CD4-positive, alpha-beta T cell treated with Interleukin-10 for 1 hour (primary cell): Measurements from ENCODE around the gene TTPAL.
A peak's percentile ranks its signal among the peaks of the same experiment; 100 is the strongest.

Source experiments
- DNase-seq: peaks from one replicate; pipeline ENCODE4 v3.0.0-alpha.2; 2020

TTPAL gene

DNA sequence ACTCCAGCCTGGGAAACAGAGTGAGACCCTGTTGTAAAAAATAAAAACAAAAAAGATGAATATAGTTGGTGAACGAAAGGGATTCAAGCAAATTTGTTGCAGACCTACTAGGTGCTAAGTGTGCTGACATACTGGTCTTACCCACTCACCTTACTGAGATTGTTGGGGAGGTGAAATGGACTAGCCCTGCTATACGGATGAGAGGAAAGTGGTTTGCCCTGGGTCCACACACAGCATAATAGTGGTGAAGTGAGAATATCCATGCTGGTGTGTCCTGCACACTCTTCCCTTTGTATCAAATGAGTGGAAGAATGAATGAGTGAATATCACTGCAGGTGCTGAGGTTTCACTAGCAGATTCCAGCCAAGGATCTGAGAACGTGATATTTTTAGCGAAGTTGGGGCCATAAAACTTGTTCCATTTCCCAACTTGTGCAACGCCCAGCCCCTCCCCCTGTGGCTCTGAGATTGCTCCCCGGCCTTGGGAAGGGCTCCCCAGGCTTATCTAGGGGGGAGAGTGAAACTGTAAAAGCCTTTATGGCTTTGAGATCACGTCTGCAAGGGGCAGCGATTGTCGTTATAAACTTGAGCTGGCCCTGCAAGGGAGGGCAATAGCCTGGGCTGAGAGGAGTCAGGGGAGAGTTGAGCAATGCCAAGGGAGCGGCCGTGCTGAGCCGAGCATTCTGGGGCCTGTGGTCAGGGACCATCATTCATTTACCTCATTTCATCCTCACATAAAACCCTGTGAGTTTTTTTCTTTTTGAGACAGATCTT is 33.2 kb upstream of the TTPAL start:
- no peak for DNase-seq

DNA sequence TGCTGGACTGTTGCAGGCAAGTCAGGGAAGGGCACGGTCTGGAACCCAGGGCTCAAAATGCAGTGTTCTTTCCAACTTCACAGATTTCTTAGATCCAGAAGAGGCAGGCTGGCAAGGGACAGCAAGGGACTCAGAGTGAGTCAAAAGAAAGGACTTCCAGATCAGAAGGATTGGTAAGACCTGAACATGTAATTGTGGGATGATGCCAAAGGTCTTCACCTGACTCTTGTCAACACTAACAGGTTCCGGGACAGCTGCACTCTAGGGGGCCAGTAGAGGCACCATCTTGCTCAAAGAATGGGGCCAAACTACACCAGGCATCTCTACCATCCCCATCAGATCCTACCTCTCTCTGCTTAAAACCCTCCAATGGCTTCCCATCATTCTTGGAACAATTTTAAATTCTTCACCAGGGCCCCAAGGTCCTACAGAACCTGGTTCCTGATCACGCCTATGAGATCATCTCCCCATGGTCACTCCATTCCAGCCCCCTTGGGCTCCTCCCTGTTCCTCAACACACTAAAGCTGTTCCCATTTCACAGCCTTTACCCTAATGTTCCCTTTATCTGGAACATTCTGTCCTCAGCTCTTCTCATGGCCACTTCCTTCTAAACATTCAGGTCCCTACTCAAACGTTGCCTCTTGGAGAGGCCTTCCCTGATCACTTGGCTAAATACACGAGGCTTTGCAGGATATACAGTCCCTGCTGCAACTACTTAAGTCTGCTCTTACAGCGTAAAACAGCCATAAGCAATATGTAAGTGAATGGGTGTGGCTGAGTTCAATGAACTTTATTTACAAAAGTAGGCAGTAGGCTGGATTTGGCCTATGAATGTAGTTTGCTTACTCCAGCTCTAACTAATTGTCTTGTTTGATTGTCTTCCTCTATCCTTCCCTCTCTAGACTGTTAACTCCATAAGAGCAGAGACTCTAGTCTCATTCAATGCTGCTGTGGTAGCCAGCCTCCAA is 29.6 kb upstream of the TTPAL start:
- no peak for DNase-seq

DNA sequence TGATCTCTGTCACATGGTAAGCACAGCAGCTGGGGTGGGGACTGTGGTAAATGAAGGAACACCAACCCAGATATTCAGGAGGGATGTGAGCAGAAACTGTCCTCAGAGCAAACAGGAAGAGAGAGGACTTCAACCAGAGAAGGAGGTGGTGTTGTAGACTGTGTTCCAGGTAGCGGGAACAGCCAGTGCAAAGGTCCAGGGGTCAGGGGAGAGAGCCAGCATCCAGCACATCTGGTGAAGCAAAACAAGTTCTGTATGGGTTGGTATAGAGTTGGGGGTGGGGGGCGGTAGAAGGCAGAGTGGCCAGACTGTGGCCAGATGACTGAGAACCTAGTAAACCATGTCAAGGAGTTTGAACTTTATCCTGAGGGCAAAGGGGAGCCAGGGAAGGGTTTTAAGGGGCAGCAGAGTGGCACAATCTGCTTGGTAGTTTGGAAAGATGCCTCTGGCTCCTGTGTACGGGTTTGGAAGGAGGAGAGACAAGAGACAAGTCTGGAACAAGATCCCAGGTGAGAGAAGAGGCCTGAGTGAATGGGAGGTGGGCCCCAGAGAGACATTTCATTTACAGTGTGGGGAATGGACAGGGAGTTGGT is 27.8 kb upstream of the TTPAL start:
- no peak for DNase-seq

DNA sequence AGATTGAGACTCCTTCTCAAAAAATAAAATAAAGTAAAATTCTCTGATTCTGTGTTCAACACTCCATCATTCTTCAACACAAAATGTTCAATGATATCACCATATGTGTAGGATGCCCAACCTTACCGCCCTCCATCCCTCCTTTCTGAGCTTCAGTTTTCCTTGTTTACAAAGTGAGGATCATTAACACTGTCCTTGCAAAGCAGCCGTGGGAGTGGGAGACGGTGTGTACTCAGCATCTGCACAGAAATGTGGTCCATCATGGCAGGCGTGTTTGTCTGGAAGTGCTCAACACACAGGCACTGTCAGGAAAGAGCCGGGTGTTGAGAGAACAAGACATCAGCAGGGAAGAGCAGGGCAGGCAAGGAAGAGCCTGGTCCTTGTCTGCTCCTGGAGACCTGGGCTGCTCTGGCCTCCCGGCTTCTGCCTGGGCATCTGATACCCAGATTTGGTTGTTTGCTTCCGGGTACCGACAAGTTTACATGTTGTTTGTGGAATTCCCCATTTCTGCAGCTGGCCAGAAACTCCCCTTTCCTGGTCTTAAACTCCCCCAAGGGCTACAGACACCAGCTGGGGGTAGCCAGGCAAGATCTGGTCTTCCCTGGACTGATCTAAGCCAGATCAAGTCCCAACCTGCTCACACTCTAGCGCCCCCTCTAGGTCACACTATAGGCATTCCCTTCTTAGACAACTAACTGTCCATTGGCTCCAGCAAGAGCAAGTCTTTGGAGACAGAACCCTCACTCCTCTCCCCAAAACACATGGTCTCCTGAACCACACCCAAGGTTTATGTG is 26.7 kb upstream of the TTPAL start:
- no peak for DNase-seq

DNA sequence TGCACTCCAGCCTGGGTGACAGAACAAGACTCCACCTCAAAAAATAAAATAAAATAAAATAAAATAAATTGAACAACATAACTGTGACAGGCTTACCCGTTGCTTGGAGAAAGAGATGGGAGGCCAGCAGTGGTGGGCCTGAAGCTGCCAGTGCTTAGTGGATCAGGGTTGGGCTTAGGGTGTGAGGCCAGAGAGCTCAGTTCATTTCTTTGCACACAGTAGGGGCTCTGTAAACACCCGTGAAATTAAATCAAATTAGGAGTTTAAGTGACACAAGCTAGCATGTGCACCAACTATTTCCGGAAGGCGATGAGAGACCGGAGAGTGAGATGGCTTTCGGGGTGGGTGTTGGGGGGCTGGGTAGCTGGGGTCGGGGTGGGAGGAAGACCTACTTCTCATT is 25.8 kb upstream of the TTPAL start:
- no peak for DNase-seq

DNA sequence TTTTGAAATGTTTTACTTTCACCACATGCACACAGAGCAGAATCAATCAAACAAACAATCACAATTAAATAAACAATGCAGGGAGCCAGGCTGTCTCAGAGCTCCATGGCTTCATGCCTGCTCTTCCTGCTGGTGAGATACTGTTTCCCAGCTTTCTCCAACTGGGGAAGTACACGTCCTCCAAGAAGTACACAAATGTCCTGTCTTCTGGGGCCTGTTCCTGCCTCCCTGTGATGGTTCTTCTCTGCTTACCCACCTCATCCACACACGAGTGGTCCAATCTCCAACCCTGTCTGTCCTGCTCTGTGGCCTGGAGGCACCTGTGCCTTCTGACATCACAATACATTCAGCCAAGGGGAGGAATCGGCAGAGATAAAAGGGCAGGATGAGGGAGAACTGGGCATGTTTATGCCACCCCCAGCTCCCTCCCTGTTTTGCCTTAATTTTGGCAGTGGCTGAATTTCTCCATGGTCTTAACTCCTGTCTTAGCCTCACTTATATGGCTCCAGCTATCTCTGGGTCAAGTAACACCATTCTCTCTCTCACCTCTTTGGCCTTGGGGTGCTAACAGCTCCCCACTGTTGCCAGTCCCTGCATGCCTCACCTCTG is 25.3 kb upstream of the TTPAL start:
- no peak for DNase-seq

DNA sequence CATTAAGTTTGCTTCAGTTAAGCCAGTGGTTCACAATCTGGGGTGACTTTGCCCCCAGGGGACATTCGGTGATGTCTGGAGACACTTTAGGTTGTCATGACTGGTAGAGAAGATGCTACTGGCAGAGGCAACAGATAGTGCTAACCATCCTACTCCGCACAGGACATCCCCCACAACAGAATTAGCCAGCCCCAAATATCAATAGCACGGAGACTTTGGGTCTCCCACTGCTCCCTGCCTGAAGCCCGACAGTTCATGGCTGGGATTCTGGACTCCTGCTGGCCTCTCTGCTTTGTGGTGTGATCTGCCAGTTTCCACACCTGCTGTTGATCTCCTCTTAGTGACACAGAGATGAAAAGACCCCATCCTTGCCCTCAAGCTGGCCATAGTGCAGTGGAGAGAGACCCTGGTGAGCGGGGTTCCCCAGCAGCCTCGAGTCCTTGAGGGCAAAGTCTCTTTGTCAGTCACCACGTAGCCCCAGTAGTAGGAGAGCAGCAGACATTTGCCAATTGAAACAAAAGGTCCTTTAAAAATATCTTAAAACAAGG is 24.7 kb upstream of the TTPAL start:
- no peak for DNase-seq

DNA sequence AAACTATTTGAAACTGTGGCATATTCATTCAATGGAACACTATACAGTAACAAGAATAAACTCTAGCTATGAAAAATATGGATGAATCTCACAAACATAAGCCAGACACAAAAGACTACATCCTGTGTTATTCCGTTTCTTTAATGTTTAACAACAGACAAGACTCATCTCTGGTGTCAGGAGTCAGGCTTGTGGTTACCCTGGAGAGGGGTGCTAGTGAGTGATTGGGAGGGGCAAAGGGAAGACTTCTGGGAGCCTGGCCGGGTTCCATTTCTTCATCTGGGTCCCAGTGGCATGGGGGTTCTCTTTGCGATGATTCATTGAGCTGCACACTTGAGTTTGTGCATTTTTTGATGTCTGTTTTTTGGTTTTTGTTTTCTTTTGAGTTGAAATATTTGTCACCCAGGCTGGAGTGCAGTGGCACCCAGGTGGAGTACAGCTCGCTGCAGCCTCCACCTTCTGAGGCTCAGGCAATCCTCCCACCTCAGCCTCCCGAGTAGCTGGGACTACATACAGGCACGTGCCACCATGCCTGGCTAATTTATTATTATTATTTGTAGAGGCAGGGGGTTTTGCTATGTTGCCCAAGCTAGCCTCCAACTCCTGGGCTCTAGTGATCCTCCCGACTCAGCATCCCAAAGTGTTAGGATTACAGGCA is 21.2 kb upstream of the TTPAL start:
- no peak for DNase-seq

DNA sequence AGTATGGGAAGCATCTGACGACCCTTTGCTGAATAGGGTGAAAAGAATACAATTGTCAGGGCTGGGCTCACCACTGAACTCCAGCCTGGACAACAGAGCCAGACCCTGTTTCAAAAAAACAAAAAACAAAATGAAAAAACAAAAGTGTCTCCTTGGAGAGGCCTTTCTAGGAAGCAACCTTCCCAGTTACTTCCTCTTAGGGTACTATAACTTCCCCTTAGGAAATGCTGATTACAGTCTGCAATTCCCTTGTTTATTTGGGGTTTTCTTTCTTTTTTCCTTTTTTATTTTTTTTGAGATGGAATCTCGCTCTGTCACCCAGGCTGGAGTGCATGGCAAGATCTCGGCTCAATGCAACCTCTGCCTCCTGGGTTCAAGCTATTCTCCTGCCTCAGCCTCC is 20.5 kb upstream of the TTPAL start:
- no peak for DNase-seq

DNA sequence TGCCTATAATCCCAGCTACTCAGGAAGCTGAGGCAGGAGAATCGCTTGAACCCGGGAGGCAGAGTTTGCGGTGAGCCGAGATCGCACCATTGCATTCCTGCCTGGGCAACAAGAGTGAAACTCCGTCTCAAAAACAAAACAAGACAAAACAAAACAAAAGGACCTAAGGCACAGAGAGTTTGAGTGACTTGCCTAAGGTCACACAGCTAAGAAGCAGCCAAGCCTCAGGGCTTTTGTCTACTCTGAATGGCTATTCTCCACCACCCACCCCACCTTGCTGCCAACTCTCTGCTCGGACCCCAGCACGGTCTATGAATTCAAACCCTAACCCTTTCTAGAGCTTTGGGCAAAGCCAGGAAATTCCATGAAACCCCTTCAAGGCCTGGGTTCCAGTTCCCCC is 19.1 kb upstream of the TTPAL start:
- DNase-seq, result no peak

DNA sequence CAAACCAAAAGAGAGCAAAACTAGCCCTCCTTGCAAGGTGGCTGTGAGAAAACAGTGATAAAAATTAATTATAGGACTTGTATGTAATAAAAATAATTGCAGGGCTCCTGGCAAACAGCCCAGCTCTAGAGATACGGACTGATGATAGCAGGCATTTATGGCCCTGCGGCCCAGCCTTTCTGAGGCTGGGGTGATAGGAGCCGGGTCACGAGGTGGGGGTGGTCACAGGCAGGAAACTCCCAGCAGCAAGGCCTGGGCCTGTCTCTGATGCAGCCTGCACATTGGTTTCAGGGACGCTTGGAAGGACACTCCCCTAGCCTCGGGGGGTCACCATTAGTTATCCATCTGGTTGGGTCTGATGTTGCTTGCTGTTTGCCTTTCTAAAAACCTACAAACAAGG is 18.7 kb upstream of the TTPAL start:
- DNase-seq, result no peak

DNA sequence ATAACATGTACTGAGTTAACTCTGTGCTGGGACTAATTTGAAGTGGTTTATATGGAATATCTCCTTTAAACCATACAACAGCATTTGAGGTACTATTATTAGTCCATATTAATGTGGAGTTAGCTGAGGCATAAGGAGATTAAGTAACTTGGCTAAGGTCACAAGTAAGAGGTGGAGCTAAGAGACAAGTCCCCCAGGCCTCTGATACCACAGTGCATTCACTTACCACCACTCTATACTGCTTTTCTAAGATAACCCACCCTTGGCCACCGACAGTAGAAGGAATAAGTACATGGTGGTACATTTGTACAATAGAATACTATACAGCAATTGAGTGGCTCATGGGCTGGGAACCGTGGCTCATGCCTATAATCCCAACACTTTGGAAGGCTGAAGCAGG is 16.4 kb upstream of the TTPAL start:
- no peak for DNase-seq

DNA sequence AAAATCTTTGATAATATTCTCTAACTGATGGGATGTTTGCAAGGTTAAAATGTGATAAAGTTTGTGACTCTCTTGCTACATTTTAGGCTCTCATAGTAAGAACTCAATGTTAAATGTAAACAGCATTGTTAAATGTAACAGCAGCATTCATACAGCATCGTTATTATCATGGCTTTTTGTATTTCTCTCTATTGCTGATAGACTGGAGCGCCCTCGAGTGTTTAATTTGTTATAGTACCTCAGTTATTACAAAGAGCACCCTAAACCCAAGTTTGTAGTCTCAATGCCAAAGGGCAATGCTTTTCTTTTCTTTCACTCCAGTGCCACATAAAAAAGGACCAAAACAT is 14.9 kb upstream of the TTPAL start:
- peak; percentile 34 for DNase-seq

DNA sequence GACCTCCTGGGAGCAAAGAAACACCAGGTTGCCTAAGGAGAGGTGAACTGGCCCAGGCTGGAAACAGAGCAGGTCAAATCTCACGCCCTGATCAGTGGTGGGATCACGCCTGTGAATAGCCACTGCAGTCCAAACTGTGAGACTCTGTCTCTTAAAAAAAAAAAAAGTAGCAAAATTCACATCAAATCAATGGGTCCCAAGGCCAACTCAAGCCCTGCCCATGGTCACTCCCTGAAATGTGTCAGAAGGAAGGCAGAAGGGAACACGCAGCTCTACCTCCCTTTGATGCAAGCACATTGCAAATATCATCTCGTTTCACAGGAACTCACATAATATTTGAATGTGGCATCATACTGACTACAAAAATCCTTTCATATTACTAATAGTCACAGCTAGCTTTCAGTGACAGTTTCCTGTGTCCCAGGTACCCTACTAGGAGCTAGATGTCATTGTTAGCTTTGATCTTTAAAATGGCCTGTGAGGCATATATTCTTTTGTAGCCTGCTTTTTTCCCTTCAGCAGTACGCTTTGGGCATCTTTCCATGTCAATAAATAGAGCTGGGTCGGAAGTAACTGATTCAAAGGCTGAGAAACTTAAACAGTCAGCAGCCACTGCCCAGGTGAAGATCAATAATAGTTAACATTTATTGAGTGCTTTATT is 14.4 kb upstream of the TTPAL start:
- no peak for DNase-seq

DNA sequence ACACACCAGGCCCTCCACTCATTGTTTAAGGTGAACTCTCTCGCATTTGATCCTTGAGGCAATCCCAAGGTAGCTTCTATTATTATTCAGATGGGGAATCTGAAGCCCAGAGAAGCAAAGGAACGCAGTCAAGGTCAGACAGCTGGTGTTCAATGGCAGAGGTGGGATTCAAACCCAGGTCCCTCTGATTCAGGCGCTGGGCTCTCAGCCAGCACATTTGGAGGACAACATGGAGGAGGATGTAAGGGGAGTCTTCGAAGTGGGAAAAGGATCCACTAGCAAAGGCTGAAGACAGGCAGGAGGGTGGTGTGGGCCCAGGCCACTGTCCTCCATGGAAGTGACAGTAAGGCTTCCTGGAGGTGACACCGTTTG is 13.9 kb upstream of the TTPAL start:
- DNase-seq, result no peak

DNA sequence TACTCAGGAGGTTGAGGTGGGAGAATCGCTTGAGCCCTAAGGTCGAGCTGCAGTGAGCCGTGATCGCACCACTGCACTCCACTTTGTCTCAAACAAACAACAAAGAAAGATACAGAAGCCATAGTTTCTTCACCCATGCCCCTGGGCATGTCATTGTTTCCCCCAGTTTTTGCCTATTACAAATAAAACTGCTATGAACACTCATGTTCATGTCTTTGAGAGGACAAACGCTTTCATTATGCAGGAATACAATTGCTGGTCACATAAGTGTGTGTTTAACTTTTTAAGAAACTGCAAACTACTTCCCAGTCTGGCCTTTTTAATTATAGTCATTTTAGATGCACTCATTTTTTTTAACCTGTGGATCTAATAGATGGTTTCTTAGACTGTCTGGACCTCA is 12.2 kb upstream of the TTPAL start:
- no peak for DNase-seq

DNA sequence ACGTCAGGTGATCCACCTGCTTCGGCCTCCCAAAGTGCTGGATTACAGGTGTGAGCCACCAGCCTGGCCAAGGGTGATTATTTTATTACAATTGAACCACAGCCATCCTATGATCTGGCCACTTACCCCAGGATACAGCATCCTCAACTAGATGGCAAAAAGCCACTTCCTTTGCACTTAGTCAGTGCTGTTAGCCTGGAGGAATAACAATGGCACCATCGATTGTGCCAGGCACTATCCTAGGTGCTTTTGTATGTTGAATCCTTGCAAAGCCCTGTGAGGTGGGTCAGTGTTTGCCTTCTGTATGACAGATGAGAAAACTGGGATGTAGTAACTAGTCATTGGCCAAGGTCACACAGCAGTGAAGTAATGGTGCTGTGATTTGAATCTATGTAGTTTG is 11.2 kb upstream of the TTPAL start:
- no peak for DNase-seq

DNA sequence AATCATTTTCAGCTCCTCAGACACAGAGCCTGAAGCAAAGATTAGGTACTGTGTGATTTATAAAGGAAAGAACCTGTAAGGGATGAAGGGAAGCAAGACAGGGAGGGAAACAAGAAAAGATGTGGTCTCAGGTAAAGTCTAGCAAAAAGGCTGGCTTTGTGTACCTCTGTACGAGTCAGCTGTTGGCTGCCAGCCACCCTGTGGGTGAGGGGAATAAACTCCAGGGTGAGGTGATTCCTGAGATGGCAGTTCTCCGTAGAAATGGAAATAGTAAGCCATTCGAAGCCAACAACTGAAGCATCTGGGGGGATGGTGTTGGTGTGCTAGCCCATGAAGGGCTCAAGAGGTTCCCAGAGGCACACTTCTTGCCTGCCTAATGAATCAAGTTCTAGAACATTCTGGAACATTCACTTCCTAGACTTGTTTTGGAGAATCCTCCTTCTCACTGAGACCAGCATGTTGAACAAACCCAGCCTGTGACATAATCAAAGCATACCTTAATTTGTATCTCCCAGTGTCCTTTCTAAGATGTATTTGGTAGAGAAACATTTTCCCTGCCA is 10.6 kb upstream of the TTPAL start:
- DNase-seq, result no peak

DNA sequence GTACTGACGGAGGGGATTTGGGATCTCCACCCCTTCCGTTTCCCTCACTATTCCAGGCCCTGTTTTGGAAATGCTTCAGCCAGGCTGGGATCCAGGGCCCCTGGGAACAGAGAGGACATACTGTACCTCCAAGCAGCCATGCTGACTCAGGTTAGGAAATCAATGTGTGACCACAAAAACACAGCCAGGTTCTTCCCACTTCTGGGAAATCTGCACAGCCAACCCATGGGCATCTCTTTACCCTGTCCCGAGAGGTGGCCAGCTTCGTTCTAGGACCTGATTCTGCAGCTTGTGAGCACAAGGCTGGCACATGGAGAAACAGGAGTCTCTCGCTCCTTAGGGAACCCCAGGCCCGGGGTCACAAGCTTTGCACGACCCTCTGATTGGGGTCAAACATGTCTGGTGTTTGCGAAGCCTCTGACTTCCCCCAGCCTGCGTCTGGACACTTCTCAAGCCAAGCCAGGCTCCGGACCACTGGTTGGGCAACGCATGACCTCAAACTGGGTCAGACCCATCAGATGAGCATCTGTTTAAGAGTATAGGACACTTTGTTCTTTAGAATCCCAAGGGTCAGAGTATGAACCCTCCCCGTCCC is 8.3 kb upstream of the TTPAL start:
- DNase-seq, result no peak

DNA sequence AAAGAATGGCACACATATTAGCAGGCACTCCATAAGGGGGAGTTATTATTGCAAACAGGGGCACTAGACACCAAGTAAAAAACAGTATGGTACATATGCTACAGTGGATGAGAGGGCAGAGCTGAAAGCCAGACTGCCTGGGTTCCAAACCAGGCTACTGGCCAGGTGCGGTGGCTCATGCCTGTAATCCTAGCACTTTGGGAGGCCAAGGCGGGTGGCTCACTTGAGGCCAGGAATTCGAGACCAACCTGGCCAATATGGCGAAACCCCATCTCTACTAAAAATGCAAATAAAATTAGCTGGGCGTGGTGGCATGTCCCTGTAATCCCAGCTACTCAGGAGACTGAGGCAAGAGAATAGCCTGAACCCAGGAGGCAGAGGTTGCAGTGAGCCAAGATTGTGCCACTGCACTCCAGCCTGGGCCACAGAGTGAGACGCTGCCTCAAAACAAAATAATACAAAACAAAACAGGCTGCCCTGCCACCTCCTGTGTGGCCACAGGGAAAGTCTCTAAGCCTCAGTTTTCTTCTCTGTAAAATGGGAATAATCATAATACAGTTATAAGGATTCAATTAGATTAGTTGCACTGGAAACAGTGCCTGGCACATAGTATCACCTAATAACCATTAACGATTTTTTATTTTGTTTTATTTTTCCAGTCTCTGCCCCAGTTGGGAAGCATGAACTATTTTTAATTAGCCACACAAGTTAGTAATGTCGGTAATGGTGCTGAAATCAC is 7.5 kb upstream of the TTPAL start:
- no peak for DNase-seq
